GM10847 (cell line): Measurements from ENCODE around the gene UBE4A.

Experiments used
- POLR2A ChIP-seq: IDR thresholded peaks from 2 replicates; pipeline ENCODE4 v1.6.1; 2011; ENCODE audit not compliant: insufficient read length; ENCODE audit errors: extremely low read depth

The UBE4A gene

DNA sequence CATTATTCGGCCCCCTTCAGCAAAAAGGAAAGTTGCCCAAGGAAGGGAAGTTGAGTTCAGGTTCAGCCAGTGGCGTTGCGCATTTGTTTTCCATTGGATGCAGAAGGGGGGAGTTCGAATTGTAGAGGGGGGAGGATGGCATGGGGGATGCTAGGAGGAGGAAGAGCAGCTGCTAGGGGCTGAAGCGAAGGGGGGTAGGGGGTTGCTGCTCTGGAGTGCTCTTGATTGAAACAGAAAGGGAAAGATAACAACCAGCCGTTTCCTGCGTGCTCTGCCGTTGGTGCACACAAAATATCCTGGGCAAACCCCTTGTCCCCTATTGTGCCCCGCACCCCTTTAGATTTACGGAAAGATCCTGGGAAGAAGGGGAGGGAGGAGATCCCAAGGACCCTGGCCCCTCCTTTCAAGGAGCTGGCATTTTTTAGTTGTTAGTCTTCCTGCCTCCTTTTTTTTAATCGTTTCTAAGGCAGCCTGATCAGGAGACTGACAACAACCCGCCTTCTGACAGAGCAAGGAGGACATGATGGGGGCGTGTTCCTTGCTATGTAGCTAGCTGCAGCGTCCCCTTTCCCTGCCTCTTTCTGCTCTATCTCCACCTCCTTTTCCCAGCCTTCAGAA is 79.0 kb downstream of the UBE4A start:
- no peak for TF ChIP-seq POLR2A

DNA sequence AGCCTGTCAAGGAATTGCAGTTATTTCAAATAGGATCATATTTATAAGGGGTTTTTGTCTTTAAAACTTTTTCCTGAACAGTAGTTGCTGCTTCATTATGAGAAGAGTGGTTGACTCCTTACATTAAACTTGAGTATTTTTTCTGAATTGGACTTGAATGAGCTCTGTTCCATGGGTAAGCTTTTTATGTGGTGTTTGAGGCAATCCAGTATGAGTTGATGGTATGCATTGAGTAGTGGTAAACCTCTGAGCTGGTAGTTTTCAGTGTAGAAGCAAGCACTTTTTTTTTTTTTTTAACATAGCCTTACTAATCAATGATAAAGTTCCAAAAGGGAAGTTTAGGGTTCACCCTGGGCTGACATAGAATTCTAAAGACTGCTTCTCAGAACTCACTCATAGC is 80.2 kb downstream of the UBE4A start:
- TF ChIP-seq POLR2A = no peak

GRCh38 chr11:118441770-118442275 is 82.4 kb downstream of the UBE4A start:
- no peak for TF ChIP-seq POLR2A

GRCh38 chr11:118442301-118442700 is 82.9 kb downstream of the UBE4A start:
- TF ChIP-seq POLR2A = no peak

- TF ChIP-seq POLR2A = no peak
Observed at GRCh38 chr11:118442908-118443589, 83.6 kb downstream of the UBE4A start.

DNA sequence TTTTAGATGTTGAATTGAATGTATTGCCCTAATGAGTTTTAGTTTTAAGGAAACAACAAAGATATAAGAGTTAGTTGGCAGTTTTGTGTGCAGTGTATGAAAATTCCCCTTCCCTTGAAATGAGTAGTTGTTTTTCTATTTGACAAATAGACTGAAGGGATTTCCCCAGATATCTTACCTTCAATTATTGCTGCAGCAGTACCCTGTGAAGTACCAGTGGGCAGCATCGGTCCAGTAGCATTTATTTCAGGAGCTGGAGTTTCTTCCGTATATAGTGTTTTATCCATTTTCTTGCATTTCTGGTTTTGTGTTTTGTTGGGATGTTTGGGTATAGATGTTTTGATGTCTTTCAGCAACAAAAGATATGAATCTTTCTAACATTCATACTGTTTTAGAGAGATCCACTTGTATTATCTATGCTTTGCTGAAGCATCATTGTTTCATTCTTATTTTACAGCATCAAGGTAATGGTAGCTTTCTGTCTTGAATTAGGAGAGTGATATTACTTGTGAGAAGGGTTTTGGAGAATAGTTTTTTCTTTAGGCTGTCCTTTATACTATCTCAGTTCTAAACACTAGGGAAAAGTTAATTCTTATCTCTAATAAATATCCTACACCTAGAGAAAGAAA is 84.3 kb downstream of the UBE4A start:
- no peak for TF ChIP-seq POLR2A

DNA sequence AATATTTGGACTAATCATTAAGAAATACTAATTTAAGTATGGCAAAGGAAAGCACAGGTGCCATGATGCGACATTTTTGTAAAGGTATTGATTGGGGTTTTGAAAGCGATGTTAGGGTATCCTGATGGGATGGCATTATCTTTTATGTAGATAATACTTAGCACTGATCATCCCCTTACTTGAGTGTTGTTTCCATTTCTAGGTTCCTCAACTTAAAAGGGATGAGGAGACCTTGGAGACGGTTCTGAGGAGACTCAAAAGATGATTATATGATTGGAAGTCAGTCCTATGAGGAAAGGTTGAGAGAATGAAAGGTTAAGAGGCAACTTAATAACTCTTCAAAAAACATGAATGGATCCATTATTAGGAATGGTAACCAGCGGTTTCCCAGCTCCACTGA is 88.0 kb downstream of the UBE4A start:
- no peak for TF ChIP-seq POLR2A

DNA sequence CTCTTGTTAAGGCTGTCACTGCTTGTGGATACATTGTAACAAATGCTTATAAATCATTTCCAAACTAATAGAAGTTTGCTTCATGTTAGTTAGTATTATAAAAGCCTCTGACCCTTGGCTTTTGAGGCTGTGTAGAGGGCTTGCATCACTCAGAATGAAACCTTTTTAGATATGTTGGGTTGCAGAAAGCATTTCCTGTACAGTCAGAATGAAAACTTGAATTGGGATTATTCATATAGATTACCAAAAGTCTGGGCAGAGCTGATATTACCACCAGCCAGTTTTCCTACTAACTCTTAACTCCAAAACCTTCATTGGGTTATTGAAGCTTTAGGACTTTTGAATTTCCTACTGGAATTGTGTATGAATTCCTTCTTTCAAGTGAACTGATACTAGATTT is 88.9 kb downstream of the UBE4A start:
- TF ChIP-seq POLR2A = no peak
